Left hindlimb (tissue), 1 donor: Measurements from ENCODE around the gene TPPP.
"Not testable (repeated sequence)": the region's sequence is repeated elsewhere in the genome, so short reads cannot be mapped to it uniquely, and the experiment has no call there.

ENCODE experiments used
- DNase-seq: peaks from one replicate; pipeline ENCODE4 v3.0.0-alpha.2; 2018

TPPP gene

DNA sequence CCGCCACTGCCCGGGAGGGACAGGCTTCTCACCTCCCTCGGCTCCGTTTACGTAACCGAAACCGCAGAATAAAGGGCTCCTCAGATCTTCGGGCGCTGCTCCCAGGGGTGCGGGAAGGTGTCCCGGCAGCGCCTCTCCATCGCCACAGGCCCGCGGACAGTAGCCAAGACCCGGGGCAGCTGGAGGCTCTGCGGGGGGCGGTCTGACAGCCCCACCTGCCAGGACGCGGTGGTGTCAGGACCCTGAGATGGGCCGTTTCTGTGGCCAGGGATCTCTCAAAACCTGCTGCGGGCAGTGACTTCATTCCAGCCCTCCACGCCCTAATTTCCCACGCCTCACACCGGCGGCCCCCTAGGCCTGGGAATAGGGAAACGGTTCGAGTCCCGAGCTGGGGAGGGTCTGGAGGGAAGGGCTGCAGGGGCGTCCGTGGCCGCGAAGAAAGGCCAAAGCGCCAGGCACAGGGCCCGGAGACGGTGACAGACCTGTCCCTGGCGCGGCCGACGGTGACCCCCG lies 567 bp downstream of the TPPP start:
- DNase-seq, result peak; percentile 27

GRCh38 chr5:691817-692528 lies 1.2 kb downstream of the TPPP start:
- DNase-seq, result no peak

- not testable (repeated sequence) for DNase-seq
These were observed 2.1 kb downstream of the TPPP start for GRCh38 chr5:691049-691448.

DNA sequence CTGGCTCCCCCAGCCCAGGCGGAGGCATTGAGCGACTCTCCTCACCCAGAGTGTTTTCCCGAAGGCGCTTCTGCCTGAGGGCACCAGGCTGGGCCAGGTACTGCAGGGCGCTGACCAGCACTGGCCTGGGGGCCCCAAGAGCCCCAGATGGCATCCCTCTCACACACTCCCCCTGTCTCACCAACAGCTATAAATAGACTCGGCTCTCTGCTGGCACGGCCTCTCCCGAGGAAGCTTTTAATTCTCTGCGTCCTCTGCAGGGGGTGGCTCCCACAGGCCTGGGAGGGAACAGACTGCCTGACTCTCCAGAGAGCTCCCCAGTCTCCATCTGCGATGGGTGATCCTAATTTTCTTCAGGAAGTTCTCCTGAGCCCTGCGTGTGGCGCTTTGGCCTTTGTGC lies 2.9 kb downstream of the TPPP start:
- DNase-seq, result not testable (repeated sequence)

- DNase-seq, result not testable (repeated sequence)
These were observed 4.7 kb downstream of the TPPP start for GRCh38 chr5:688348-689010.

GRCh38 chr5:686936-687335 lies 6.2 kb downstream of the TPPP start:
- not testable (repeated sequence) for DNase-seq

GRCh38 chr5:686172-686523 lies 7.0 kb downstream of the TPPP start:
- DNase-seq, result not testable (repeated sequence)

- no peak for DNase-seq
These were observed 7.6 kb downstream of the TPPP start for GRCh38 chr5:685262-686171.

GRCh38 chr5:684751-685216 lies 8.4 kb downstream of the TPPP start:
- DNase-seq, result no peak

DNA sequence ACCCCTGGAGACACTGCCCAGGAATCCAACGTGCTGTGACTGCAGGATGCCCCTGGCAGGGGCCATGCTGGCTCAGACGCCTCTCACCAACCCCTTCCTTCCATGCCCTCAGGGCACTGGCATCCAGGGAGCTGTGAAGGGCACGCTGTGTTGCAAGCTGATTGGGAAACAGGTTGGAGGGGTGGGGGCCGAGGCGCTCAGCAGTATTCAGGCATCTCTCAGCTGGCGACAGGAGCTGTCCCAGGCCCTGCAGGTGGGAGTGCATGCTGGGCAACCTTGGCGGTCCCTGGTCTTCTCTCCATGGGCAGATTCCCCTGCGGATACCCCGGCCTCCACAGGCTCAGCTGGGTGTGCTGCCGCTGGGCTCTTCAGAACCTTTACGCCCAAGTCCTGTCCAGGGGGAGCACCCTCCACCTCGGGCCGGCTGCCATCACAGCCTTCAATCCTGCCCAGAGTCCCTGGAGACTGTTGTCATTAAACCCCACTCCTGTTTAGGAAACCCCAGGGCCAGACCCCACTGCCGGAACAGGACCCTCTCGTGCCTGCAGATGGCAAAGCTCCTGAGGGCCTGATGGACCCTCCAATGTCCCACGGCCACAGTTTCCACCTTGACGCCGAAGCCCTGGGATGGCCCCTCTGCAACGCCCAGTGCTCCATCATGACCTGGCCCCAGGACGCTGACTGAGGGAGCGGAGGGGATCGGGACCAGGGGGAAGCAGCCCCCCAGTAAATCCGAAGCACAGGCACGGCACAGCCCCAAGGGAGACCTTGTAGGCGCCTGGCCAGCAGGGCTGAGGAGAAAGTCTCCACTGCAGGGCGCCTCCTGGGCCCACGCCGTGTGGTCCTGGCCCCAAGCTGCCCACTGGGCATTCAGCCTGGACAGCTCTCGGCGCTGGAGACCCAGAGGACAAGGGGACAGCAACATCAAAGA lies 9.3 kb downstream of the TPPP start:
- DNase-seq, result no peak

DNA sequence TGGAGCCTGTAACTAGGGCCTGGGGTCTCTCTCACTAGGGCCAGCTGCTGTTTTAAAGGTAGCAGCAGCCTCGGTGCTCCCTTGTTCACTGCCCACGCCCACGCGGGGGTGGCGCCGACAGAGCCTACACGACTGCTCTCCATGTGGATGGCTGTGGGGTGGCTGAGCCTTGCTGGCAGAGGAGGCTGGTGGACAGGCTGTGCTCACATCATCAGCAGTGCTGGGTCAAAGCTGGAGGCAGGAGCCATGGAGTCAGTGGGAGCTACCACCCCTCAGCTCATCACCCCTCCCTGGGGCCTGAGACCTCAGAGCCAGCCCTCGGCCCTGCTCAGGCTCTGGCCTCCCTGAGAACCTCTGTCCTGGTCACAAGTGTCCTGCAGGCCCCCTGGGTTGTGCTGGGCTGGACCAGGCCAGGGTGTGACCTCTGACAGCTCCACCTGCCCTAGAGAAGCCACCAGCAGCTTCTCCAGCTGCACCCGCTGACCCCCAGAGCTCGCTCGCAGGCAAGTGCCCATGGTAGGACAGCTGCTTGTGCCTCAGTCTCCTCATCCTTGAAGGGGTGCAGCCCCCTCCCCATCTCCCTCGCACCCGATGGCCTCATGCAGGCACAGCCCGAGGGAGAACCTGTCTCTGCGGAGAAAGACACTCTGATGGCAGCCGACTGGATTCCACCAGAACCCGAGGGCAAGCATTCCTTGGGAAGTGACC lies 10.3 kb downstream of the TPPP start:
- peak; percentile 16 for DNase-seq

DNA sequence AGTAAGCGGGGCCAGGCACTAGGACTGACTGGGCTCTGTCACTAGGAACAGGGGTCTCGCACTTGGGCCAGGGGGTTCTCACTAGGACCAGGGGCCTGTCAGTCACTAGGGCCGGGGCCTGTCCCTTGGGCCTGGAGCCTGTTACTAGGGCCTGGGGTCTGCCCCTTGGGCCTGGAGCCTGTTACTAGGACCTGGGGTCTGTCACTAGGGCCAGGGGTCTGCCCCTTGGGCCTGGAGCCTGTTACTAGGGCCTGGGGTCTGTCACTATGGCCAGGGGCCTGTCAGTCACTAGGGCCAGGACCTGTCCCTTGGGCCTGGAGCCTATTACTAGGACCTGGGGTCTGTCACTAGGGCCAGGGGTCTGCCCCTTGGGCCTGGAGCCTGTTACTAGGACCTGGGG lies 10.9 kb downstream of the TPPP start:
- not testable (repeated sequence) for DNase-seq

DNA sequence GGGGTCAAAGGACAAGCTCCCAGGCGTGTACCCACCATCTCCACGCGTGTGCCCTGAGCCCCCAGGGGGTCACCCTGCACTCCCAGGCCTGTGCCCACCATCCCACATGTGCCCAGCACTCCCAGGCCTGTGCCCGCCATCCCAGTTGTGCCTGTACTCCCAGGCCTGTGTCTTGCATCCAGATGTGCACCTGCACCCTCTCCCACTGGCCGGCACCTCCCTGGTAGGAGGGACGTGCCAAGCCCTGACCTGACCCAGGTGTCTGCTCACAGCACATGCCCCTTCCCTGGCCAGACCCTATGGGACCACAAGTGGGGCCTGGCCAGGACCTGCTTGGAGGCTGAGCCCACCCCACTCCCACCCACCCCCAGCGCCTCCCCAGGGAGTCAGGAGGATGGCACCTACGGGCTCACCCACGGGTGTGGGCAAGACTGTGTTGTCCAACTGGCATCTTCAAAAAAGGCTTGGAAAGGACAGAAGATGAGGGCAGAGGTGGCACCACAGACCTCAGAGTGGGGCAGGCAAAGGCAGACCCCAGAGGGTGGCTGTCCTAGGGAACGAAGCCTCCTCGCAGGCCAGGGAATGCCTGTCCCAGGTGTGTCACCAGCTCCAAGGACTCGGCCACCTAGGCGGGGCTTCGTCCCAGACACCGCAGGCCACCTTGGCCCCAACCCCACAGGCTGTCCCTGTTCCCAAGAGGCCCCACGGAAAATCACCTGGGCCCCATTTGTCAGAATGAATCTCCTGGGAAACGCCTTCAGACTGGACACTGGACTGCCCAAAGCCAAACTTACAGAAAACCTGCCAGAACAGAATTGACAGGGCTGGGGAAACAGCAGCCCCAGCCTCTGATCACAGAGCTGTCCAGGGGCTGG lies 11.6 kb downstream of the TPPP start:
- DNase-seq, result not testable (repeated sequence)

GRCh38 chr5:680836-681235 lies 12.3 kb downstream of the TPPP start:
- DNase-seq, result not testable (repeated sequence)

GRCh38 chr5:680118-680795 lies 12.9 kb downstream of the TPPP start:
- DNase-seq, result not testable (repeated sequence)

GRCh38 chr5:679166-679895 lies 13.8 kb downstream of the TPPP start:
- DNase-seq, result not testable (repeated sequence)

- DNase-seq, result not testable (repeated sequence)
These were observed 14.6 kb downstream of the TPPP start for GRCh38 chr5:678521-678920.

DNA sequence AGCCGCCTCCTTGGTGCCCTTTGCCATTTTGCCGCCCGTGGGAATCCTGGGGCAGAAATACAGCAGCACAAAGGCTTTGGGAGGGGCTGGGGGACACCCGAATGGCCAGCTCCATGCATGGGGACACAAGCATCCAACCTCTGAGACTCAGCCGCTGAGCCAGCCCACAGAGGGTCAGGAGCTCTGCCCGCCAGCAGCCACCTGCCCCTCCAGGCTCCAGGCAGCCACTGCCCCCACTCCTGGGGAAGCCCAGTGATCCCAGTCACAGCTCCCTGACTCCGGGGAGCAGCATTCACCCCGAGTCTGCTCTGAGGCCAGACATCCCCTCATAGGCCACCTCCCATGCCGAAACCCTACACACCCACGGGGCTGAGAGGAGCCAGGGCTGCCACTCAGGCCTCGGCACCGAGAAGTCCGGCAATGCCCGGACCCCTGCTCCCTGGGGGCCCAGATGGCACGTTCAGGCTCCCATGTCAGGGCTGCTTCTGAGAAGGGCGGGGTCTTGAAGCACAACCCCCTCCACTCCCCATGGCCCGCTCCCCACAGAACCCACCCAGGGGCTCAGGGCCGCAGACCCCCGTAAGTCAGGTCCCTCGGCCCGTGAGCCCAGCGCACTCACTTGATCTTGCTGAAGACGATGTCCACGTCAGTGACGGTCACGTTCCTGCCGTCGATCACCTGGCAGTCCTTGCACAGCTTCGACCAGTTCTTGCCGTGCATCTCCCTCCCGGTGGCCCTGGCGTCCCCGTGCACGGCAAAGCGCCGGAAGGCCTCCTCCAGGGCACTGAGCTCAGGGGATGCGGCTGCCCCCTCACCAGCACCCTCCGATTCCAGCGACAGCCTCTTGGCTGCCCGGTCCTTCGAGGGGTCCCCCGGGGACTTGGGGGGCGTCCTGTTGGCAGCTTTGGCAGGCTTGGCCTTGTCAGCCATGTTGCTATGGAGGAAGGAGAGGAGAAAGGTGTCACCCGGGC lies 15.7 kb downstream of the TPPP start:
- DNase-seq, result peak; percentile 16
